KOPT-K1 (cell line): ENCODE data around the gene PLEKHH2.

Experiments
- H3K27ac ChIP-seq: fragments of 200-600 bp; sonication (generic); 2 replicates; pipeline ENCODE4 v1.5.1; 2016; ENCODE audit warnings: antibody characterized with exemption, mild to moderate bottlenecking, low read depth, low read length; ENCODE audit not compliant: poor library complexity, severe bottlenecking
- H3K36me3 ChIP-seq: fragments of 200-600 bp; sonication (generic); 2 replicates; pipeline ENCODE4 v1.5.1; 2017; ENCODE audit warnings: antibody characterized with exemption, mild to moderate bottlenecking, low read length, moderate library complexity; ENCODE audit not compliant: insufficient read depth
- H3K9me3 ChIP-seq: fragments of 200-600 bp; sonication (generic); 2 replicates; pipeline ENCODE4 v1.5.1; 2017; ENCODE audit warnings: antibody characterized with exemption, low read length, mild to moderate bottlenecking; ENCODE audit not compliant: insufficient read depth, poor library complexity, severe bottlenecking

Gene PLEKHH2

DNA sequence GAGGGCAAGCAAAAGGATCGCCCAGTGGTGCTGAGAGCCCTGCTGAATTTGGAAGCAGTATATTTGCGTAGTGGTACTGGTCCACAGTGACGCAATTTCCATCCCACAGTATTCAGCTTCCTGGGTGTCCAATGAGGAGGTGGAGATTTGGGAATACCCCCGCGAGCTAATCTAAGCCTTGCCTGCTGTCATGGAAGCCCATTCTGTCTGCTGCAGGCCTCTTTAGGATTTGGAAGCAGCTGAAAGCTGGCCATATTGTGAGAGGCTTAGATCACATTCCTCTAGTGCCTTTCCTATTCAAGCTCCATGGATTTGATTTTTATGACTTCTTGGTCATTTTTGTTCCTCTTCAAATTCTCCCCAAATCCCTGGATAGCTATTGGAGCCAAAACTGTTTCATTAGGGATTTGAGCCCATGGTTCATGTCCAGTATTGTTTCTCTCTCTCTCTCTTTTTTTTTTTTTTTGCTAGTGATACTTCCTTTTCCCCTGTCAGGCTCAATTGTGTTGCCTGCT lies 114.5 kb downstream of the PLEKHH2 start:
- no peak overlapping the region for H3K27ac ChIP-seq
- no peaks in the 10 kb centered on the region for H3K36me3 ChIP-seq
- H3K9me3 ChIP-seq = no peaks in the 10 kb centered on the region

DNA sequence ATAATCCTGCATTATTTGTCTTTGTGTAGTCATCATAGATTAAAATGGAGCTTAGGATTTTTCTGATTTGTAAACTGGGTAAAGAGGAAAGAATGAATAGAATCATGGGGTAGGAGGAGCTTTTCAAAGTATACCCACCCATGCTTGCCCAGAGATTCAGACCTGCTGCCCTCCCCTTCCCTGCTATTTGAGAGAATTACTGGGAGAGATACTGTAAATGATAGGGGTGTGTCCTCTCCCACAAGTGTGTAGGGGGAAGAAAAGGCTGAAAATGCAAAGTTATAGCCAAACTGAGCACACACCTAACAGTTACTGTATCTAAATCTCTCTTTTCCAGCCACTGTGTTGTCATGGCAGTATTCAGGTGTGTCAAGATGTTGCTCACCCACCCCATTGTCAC lies 115.2 kb downstream of the PLEKHH2 start:
- no peaks in the 10 kb centered on the region for H3K9me3 ChIP-seq
- H3K36me3 ChIP-seq = no peaks in the 10 kb centered on the region
- H3K27ac ChIP-seq = no peak overlapping the region

DNA sequence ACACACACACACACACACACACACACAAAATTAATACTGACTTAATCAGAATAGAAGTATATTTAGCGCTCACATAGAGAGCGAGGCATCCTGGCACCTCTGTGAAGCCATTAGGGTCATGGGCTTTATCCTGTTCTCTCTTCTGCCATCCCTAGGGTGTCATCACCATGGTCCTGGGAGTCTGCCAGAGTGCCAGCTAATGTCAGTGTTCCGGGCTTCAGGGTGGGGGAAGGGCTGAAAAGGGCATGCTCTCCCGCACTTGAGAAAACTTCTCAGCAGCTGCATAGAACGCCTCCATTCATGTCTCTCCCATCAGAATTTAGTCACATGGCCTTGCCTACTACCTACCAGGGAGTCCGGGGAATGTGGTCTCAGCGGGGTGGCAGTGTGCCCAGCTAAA lies 117.1 kb downstream of the PLEKHH2 start:
- Histone ChIP-seq H3K36me3 (no peaks in the 10 kb centered on the region), H3K9me3 (no peaks in the 10 kb centered on the region), H3K27ac (no peak overlapping the region)

DNA sequence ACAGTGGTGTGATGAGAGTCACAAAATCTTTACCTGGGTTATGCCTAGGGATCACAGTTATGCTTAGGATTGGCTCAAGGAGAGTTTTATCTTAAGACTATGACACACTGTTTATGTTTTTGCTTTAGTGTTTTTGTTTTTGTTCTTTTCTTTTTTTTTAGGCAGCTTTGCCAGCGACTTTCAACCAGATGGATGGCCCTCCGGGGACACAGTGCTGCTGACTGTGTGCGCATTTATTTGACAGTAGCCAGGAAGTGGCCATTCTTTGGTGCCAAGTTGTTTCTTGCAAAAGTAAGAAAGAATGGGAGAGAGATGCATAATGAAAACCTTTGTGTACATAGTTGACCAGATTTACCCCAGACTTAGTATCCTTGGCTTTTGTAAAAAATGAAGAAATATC lies 121.7 kb downstream of the PLEKHH2 start:
- Histone ChIP-seq H3K9me3 (no peaks in the 10 kb centered on the region), H3K27ac (no peak overlapping the region), H3K36me3 (no peaks in the 10 kb centered on the region)

DNA sequence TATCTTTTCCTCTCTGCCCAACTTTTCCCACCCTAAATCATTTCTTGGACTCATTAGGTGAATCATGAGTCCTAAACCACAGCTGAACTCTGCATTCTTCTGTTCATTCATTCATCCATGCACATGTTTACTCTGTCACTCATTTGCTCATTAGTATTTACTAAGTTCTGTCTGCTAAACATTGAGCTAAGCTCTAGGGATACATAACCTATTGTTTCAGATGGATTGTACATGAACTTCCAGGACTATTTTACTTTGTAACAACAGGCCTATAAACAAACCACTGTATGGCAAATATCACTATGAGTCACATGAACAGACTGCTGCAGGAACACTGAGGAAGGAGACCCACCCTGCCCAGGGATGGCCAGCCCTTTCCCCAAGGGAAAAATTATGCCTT lies 122.1 kb downstream of the PLEKHH2 start:
- Histone ChIP-seq H3K36me3 (no peaks in the 10 kb centered on the region), H3K27ac (no peak overlapping the region), H3K9me3 (no peaks in the 10 kb centered on the region)

DNA sequence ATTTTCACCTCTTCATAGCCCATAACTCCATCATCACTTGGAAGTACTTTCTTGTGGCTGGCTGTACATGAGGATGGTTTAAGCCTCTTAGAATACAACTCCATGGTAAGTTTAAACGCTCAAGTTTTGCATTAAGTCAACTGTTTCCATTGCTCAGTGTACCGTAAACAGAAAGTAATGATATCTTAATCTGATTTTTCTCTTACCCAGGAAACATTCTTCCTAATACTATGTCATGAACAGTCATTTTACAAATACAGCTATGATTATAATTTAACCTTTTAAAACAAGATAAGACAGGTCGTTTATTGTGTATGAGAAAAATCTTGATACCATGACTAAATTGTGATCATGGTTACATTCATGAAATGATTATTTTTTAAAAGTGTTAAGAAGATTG lies 125.2 kb downstream of the PLEKHH2 start:
- Histone ChIP-seq H3K27ac (no peak overlapping the region), H3K9me3 (no peaks in the 10 kb centered on the region), H3K36me3 (no peaks in the 10 kb centered on the region)

DNA sequence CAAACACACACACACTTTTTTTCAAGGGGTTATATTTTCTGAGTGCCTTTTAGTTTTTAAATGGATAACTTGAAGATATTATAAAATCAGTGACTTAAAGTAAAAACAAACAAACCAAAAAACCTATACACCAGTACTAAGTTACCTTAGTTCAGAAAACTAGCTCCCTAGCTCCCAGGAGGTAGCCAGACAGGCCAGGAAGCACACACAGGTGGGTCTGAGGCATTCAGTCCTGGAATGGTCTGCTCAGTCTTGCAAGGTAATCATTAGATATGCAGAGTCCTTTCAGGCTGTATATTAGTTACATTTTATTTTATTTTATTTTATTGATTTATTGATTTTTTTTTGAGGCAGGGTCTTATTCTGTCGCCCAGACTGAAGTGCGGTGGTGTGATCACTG lies 126.0 kb downstream of the PLEKHH2 start:
- Histone ChIP-seq H3K36me3 (no peaks in the 10 kb centered on the region), H3K27ac (no peak overlapping the region), H3K9me3 (no peaks in the 10 kb centered on the region)

DNA sequence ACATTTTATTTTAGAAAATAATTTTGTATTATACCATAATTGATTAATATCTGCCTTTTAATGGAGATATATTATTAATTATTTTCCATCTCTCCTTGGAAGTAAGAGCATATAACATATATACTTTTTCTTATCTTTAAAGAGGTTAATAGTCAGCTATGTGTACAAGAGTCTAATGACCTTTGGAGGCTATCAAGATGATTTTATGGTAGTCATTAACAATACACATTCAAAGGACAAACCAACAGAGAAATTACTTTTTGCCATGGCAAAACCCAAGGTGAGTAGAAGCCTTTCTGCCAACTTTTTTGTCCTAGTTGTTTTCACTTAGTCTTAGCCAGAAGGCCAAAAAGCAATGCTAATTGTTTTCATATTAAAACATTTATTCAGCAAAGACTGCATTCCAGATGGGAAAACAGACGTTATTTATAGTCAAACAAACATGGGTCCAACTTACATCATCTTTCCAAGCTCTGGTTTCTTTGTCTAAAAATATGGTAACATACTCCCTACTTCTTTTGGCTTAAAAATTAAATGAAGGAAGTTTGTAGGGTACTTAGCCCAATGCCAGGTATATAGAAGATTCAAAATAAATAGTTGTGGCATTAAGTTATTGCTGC lies 127.1 kb downstream of the PLEKHH2 start:
- no peak overlapping the region for H3K27ac ChIP-seq
- no peaks in the 10 kb centered on the region for H3K9me3 ChIP-seq
- no peaks in the 10 kb centered on the region for H3K36me3 ChIP-seq

DNA sequence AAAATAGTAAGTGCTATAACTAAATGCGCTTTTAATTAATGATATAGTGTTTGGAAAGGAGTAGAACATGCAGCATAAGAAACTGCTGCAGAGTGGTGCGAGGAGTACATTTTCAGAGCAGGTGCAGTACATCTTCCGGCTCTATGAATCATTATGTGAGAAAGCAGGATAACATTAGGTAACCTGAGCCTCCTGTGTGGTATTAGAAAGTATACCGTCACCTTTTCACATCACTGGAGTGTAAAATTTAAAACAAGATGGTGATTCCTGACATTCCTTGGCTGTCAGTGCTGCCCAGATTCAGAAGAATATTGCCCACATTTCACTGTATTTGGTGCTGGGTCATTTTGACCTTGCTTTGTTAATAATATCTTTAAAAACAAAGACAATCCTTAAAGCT lies 128.9 kb downstream of the PLEKHH2 start:
- Histone ChIP-seq H3K27ac (no peak overlapping the region), H3K36me3 (no peaks in the 10 kb centered on the region), H3K9me3 (no peaks in the 10 kb centered on the region)

DNA sequence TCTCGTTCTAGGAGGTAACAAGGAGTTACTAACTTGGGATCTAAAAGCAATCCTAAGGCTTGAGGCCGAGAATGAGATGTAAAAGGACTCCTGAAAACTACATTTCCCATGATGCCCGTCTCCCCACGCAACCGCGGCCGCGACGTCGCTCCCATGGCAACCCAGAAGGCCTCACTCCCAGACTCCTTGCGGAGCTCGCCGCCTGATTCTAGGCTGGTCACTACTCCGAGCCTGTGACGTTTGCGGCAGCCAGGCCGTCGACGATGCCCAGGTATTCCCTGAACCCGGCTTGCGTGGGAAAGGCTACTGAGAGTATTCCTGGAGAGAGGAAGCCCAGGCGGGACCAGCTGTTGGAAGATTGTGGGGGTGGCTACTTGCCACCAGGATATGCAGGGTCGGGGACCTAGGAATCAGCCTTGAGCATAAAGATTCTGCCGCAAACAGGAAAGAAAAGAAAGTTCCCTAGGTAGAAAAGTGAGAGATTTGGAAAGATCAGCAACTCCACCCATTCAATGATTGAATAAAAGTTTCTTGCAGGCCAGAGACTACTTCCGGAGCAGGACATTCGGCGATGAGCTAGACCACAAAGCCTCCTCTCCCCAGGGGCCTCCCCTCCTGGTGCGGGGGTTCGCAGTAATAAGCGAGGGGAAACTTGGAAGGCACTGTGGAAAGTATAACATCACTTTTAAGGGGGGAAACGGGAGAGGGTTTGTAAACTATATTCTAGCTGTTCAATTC lies 137.0 kb downstream of the PLEKHH2 start, which contains the start of gene DYNC2LI1:
Gene DYNC2LI1, plus strand, starts transcription at position 164 of the 738 bp plus-strand sequence. Its CDS starts 100 bp downstream, at position 264.
- Histone ChIP-seq H3K9me3 (no peaks in the 10 kb centered on the region), H3K27ac (no peak within 1 kb of the TSS), H3K36me3 (no peaks in the 10 kb centered on the region)

DNA sequence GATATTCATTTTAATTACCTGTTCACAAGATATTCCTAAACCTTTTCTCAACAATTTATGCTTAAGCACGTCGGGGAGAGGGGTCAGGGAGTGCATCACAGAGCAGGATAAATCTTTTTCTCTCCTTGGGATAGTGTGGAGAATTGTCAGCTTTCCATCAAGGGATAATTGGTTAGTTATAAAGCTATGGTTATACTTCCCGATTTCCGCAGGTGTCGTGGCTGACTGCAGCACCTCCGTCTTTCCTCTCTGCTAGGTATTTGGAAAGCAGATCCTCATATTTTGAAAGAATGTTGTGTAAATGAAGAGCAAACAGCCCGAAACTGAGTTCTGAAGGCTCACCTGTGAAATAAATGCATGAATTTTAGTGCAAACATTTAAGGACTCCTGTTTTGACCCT lies 137.6 kb downstream of the PLEKHH2 start:
- H3K36me3 ChIP-seq = no peaks in the 10 kb centered on the region

DNA sequence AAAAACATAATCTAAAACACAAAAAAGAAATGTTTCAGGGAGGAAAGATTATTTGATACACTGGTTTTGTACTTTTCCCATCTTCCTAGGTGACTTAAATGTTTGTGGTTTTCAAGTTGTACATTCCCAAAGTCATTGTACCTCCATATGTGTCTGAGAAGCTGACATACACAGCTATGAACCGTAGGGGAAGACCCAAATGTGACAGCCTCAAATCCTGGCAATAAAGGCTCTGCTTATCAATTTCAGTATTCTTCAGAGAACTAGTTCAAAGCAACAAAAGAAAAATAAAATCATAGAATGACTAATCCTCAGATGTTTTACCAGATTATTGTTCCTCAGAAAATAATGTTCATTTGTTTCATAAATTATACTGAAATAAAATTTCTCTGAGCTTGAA lies 139.3 kb downstream of the PLEKHH2 start:
- Histone ChIP-seq H3K27ac (no peak overlapping the region), H3K9me3 (no peaks in the 10 kb centered on the region), H3K36me3 (no peaks in the 10 kb centered on the region)

More for the DNA sequence above, 137.6 kb downstream of the PLEKHH2 start:
- Histone ChIP-seq H3K9me3 (no peaks in the 10 kb centered on the region), H3K27ac (no peak overlapping the region)

DNA sequence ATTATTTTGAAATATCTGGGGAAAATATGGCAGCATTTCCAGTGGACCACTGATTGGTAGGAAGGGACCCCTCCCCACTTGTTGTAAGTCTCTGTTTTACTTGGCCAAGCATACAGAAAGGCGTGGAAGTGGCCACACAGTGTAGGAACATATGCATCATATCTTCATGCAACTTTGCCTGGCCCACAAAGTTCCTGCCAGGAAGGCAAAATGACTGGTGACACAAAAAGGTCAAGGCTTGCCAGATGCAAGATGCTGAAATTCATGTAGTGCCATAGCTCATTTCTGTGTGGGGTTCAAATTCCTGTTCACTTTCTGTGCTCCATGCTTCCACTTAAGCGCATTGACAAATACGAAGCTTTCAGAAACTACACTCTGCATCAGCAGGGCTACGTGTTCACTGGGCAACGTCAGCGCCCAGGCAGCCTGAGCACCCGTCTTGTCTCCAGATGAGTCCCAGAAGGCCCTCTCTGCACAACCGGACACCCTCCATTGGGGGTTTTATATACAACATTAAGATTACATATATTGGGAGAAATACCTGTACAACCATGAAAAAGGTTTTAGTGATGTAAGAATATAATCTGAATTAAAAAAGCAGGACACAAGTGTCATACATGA lies 140.4 kb downstream of the PLEKHH2 start:
- Histone ChIP-seq H3K9me3 (no peaks in the 10 kb centered on the region), H3K27ac (no peak overlapping the region), H3K36me3 (no peaks in the 10 kb centered on the region)

DNA sequence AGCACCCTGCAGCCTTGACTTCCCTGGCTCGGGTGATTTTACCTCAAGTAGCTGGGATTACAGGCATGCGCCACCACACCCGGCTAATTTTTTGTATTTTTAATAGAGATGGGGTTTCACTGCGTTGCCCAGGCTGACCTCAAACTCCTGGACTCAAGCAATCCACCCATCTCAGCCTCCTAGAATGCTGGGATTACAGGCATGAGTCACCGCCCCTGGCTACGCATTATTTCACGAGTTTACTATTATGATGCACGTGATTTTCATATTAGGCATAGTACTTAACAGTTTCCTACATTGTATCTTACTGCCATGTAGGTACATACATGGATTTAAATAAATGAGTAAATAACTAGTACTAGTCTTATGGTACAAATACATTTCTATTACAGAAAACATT lies 141.2 kb downstream of the PLEKHH2 start:
- no peaks in the 10 kb centered on the region for H3K9me3 ChIP-seq
- no peaks in the 10 kb centered on the region for H3K36me3 ChIP-seq
- no peak overlapping the region for H3K27ac ChIP-seq

DNA sequence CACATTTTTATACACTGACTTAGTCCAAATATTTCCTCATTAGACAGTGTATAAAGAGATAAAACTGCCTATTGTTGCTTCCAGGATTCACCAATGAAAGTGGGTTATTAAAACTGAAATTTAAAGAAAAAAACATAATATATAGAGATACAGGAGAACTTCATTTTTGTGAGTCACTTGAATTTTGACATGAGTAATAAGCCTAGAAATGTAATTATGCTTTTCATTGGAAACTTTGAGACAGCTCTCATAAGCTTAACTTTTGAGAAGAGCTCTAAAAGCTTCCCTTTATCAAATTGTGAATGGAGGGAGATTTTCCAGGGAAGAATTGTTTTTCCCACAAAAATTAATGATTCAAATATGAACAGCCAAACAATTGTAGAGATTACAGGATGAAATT lies 150.8 kb downstream of the PLEKHH2 start:
- Histone ChIP-seq H3K27ac (no peak overlapping the region), H3K9me3 (no peaks in the 10 kb centered on the region), H3K36me3 (no peaks in the 10 kb centered on the region)
